ENCODE measurements around the gene XPNPEP3.

- TF ChIP-seq, protein P1, sequence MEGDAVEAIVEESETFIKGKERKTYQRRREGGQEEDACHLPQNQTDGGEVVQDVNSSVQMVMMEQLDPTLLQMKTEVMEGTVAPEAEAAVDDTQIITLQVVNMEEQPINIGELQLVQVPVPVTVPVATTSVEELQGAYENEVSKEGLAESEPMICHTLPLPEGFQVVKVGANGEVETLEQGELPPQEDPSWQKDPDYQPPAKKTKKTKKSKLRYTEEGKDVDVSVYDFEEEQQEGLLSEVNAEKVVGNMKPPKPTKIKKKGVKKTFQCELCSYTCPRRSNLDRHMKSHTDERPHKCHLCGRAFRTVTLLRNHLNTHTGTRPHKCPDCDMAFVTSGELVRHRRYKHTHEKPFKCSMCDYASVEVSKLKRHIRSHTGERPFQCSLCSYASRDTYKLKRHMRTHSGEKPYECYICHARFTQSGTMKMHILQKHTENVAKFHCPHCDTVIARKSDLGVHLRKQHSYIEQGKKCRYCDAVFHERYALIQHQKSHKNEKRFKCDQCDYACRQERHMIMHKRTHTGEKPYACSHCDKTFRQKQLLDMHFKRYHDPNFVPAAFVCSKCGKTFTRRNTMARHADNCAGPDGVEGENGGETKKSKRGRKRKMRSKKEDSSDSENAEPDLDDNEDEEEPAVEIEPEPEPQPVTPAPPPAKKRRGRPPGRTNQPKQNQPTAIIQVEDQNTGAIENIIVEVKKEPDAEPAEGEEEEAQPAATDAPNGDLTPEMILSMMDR (IDR thresholded peaks at IDR 0.05; ENCODE audit: low read depth, low read length) = no peak
- no peak for TF ChIP-seq POLR2A (IDR thresholded peaks at IDR 0.05; ENCODE audit: extremely low read depth, insufficient read length)
Observed at GRCh38 chr22:40853961-40854360, 3.0 kb upstream of the XPNPEP3 start.

All from NB4 (cell line).